Esophagus squamous epithelium (tissue), 4 donors: ENCODE data around the gene SVOP.

Experiments
- CTCF ChIP-seq, 6 experiments: fragments of 450-650 bp in 4 of 6; fragments of 200-600 bp in 2 of 6; sonication (generic) in 2 of 6; IDR thresholded peaks; one replicate each; pipeline ENCODE4 v1.5.1; 2016 to 2019; ENCODE audit warnings: antibody characterized with exemption in 6 of 6, mild to moderate bottlenecking in 4 of 6, moderate library complexity in 4 of 6
- POLR2A ChIP-seq, 4 donors: fragments of 450-650 bp; IDR thresholded peaks; one replicate each; pipeline ENCODE4 v1.6.1; 2017; ENCODE audit warnings: antibody characterized with exemption in 4 of 4, mild to moderate bottlenecking in 4 of 4, moderate library complexity in 3 of 4

DNA sequence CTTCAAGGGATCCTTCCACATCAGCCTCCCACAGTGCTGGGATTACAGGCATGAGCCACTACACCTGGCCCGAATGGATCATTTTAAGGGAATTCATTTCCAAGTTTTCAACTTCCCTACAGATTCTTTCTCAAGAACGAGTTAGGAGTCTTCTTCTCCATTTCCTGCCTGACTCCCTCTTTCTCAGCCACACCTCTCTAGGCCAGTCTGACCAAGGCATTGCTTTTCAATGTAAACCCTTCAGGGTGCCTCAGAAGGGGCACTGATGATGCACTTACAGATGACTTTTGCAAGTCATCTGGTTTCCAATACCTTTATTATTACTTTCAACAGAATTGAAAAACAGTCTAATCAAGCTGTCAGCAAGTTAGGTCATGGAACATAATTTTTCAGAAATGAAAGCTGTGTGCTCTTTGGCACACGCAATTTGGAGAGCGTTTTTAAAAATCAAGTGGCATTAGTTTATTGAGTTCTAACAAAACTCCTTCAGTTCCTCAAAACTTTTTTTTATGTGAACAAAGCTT, 47.2 kb downstream of the SVOP start:
- TF ChIP-seq CTCF (IDR thresholded peaks at IDR 0.05): no peak
- TF ChIP-seq POLR2A (IDR thresholded peaks at IDR 0.05): no peak
